ENCODE data around the gene SART1.

- TF ChIP-seq CTCF (IDR thresholded peaks at IDR 0.05; ENCODE audit: low read depth, low read length) (no peak), POLR2A (IDR thresholded peaks at IDR 0.05; ENCODE audit: extremely low read depth, insufficient read length) (peak; percentile 96), MYC (IDR thresholded peaks at IDR 0.05; ENCODE audit: low read depth, low read length) (peak; percentile 85), MAX (IDR thresholded peaks at IDR 0.05; ENCODE audit: low read depth, low read length) (peak; percentile 84)
Observed at GRCh38 chr11:65961267-65962140, at the start of gene SART1.

Measured in NB4 (cell line).